ENCODE measurements around the gene FBXL4.
A peak's percentile ranks its signal among the peaks of the same experiment; 100 is the strongest.

The FBXL4 gene

GRCh38 chr6:98877250-98877649 is 70.5 kb downstream of the FBXL4 start:
- DNase-seq, result no peak

- no peak for DNase-seq
Observed at GRCh38 chr6:98875375-98875774, 72.4 kb downstream of the FBXL4 start.

GRCh38 chr6:98871821-98872220 is 75.9 kb downstream of the FBXL4 start:
- no peak for DNase-seq

- no peak for DNase-seq
Observed at GRCh38 chr6:98871057-98871456, 76.7 kb downstream of the FBXL4 start.

GRCh38 chr6:98864497-98864896 is 83.2 kb downstream of the FBXL4 start:
- no peak for DNase-seq

- DNase-seq, result no peak
Observed at GRCh38 chr6:98848539-98849242, 99.1 kb downstream of the FBXL4 start.

- DNase-seq, result no peak
Observed at GRCh38 chr6:98847779-98848538, 99.8 kb downstream of the FBXL4 start.

GRCh38 chr6:98847416-98847778 is 100.3 kb downstream of the FBXL4 start:
- no peak for DNase-seq

- no peak for DNase-seq
Observed at GRCh38 chr6:98846021-98846380, 101.7 kb downstream of the FBXL4 start.

- DNase-seq, result peak; percentile 71
Observed at GRCh38 chr6:98845211-98846020, 102.3 kb downstream of the FBXL4 start.

- DNase-seq, result no peak
Observed at GRCh38 chr6:98844244-98845210, 103.2 kb downstream of the FBXL4 start.

- DNase-seq, result no peak
Observed at GRCh38 chr6:98843271-98844243, 104.2 kb downstream of the FBXL4 start.

GRCh38 chr6:98842342-98843180 is 105.2 kb downstream of the FBXL4 start:
- DNase-seq, result no peak

- DNase-seq, result no peak
Observed at GRCh38 chr6:98841621-98842341, 106.0 kb downstream of the FBXL4 start.

GRCh38 chr6:98840996-98841513 is 106.7 kb downstream of the FBXL4 start:
- DNase-seq, result no peak

GRCh38 chr6:98840385-98840784 is 107.4 kb downstream of the FBXL4 start:
- no peak for DNase-seq

- DNase-seq, result no peak
Observed at GRCh38 chr6:98839781-98840361, 107.9 kb downstream of the FBXL4 start.

- DNase-seq, result no peak
Observed at GRCh38 chr6:98838975-98839374, 108.8 kb downstream of the FBXL4 start.

GRCh38 chr6:98838032-98838431 is 109.7 kb downstream of the FBXL4 start:
- DNase-seq, result no peak
